Fibroblast of skin of right quadriceps (primary cell): ENCODE data around the gene CMTM4.
A peak's percentile ranks its signal among the peaks of the same experiment; 100 is the strongest.
"Not testable (repeated sequence)": the region's sequence is repeated elsewhere in the genome, so short reads cannot be mapped to it uniquely, and the experiment has no call there.

ENCODE experiments used
- DNase-seq: peaks from one replicate; pipeline ENCODE4 v3.0.0-alpha.2; 2013

CMTM4 gene

GRCh38 chr16:66611911-66612310, 84.6 kb downstream of the CMTM4 start:
- not testable (repeated sequence) for DNase-seq

DNA sequence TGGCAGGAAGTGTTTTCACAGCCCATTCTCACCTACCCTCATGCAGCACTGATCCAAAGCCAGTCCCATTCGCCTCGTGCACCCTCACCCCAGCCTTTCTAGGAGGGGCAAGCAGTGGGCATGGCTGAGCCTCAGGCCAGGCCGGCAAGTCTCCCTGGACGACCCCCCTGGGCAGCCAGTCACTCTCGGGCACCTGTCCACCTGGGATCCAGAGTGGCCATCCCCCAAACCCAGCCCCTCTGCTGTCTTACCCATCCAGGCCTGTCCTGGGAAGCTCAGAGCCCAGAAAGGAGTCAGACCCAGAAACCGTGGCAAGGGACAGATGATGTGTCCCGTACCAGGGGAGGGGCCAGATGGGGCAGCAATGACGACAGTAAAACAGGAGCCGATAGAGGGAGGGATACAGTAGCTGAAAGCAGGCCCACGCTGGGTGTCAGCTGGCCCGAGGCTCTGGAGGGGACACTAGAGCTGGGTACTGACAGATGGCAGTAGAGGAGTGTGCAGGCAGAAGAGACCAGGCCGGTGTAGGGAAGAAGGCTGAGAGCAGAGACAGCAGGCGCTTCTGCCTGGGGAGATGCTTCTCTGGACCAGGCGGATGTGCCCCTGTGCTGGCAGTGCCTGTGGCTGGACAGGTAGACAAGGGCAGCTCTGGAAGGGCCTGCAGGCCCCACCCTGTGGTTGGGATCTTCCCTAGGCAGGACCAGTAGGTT, 86.3 kb downstream of the CMTM4 start:
- DNase-seq, result no peak

GRCh38 chr16:66609139-66609510, 87.4 kb downstream of the CMTM4 start:
- no peak for DNase-seq

GRCh38 chr16:66608241-66609138, 88.1 kb downstream of the CMTM4 start:
- peak; percentile 88 for DNase-seq

- DNase-seq, result no peak
Observed at GRCh38 chr16:66605979-66606751, 90.4 kb downstream of the CMTM4 start.

DNA sequence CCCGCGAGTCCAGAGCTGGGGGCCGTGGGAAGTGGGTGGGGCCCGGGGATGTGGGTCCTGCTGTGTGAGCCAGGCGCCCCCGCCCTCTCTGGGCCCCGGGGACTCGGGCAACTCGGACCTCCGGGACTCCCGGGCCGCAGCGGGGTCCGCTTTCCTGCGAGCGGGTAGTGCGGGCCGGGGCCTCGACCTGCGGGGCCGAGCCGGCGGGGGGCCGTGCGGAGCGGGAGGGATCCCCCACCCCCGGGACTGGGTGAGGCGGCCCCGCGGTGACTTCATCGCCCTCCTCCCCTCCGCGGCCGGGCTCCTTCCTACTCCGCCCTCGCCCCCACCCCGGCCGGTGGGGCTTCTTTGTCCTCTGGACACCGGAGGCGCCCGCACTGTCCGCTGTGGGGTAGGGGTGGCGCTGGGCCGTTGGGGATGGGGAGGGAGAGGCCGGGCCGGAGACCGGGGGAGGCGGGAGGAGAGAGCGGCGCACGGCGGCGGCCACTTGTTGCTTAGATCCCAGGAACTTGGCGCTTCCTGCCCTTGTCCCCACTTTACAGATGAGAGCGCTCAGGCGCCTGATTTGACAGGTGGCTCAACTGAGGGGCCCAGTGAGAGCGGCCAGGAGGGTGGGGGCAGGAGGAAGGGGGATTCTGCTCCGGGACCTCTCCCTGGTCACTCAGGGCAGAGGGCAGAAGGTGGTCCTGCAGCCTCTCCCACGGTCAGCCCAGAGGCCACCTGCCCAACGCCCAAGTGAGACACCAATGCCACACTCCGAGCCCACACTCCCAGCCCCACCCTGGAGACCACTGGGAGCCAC, 91.2 kb downstream of the CMTM4 start:
- DNase-seq, result peak; percentile 31

GRCh38 chr16:66604376-66605176, 92.0 kb downstream of the CMTM4 start, which contains the start of gene CMTM3:
Gene CMTM3, plus strand, starts transcription at chr16:66604704. Its CDS starts 102 bp downstream, at chr16:66604806.
- DNase-seq, result peak; percentile 64

DNA sequence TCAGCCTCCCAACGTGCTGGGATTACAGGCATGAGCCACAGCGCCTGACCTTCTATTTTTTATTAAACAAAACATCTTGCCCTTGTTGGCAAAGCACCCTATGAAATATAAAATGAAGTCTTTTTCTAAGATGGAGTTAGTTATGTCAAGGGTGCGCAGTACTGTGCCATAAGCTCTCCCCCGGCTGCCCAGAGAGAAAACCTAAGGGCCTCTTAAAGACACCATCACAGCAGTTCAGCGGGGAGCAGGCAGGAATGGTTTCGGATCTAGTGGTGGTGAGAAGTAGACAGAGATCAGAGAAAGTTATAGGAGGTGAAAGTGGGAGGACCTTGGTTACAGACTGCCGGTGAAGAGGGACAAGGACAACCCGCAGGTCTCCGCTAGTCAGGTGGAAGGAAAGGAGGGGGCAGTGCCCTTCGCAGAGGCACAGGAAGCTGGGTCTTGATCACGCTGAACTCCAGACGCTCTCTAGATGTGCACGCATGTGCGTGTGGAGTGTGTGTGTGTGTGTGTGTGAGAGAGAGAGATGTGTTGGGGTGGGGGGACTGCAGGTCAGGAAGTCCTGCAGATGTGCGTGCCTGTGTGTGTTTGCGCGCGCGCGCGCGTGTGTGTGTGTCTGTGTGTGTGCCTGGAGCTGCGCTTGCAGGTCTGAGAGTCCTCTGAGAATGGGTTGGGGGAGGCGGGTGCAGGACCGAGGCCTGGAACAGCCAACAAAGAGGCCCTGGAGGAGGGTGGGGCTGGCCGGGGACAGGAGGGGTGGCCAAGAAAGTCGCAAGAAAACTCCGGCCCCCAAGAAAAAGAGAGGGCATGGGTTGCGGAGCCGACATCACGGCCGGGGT, 92.8 kb downstream of the CMTM4 start:
- DNase-seq, result peak; percentile 68

GRCh38 chr16:66601471-66601870, 95.1 kb downstream of the CMTM4 start:
- DNase-seq, result no peak

DNA sequence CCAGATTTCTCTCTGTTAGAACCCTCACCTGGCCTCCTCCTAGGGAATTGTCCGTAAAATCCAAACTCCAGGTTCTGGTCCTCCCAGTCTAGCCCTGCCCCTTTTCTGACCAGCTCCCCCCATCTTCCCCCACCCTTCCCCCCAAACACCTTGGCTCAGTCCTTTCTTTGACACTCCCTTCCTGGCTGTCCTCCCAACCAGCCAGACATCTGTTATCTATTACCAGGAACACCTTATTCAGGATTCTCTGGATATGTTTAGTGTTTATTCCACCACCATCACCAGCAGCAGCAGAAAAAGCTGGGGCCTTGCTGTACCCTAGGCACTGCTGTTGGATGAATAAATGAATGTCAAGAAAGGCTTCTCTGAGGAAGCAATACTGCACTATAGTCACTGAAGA, 96.1 kb downstream of the CMTM4 start:
- no peak for DNase-seq

- DNase-seq, result no peak
Observed at GRCh38 chr16:66599726-66600125, 96.8 kb downstream of the CMTM4 start.

DNA sequence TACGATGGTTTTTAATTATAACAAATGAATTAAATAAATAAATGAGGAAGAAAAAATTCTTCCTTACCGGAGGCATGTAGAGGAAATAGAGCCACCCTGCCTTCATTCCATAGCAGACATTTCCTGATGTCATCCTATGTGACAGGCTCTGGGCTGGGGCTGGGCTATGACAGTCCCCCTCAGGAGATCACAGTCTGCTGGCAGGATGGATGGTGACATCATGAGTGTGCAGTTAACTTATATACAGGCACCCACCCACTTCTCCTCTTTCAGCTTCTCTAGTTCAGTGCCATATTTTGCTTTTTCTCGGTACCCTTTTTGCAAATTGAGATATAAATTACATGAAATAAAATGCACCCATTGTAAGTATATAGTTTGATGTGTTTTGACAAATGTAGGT, 98.4 kb downstream of the CMTM4 start:
- DNase-seq, result no peak

GRCh38 chr16:66596986-66597848, 99.3 kb downstream of the CMTM4 start:
- no peak for DNase-seq

DNA sequence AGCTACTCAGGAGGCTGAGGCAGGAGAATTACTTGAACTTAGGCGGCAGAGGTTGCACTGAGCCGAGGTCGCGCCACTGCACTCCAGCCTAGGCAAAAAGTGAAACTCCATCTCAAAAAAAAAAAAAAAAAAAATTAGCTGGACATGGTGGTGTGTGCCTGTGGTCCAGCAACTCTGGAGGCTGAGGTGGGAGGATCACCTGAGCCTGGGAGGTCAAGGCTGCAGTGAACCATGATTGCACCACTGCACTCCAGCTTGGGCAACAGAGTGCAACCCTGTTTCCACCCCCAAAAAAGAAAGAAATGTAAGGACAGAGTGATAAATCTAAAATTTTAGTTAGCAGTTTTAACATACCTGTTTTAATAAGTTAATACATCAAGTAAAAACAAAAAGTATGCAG, 100.0 kb downstream of the CMTM4 start:
- not testable (repeated sequence) for DNase-seq

GRCh38 chr16:66594739-66595138, 101.8 kb downstream of the CMTM4 start:
- DNase-seq, result no peak

DNA sequence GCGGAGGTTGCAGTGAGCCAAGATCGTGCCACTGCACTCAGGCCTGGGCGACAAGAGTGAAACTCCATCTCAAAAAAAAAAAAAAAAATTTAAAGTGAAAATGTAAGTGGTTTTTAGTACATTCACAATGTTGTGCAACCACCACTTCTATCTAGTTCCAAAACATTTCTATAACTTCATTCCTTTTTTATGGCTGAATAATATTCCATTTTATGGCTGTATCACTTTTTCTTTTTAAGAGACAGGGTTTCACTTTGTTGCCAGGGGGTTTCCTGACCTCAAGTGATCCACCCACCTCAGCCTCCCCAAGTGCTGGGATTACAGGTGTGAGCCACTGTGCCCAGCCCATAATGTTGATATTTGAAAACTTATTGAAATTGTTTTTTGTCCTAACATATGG, 103.7 kb downstream of the CMTM4 start:
- no peak for DNase-seq

DNA sequence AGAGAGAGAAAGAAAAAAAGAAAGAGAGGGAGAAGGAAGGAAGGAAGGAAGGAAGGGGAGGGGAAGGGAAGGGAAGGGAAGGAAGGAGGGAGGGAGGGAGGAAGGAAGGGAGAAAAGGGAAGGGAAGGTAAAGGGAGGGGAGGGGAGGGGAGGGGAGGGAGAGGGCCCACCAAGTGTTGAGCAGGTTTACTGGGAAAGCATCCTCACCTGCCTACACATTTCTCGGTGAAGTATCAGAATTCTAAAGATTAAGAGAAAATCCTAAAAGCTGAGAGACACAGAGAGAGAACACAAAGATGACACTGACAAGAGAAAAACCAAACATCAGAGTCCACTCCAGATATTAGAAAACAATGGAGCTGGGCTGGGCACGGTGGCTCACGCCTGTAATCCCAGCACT, 104.3 kb downstream of the CMTM4 start:
- no peak for DNase-seq

- DNase-seq, result no peak
Observed at GRCh38 chr16:66591018-66591417, 105.5 kb downstream of the CMTM4 start.

- no peak for DNase-seq
Observed at GRCh38 chr16:66590322-66590721, 106.2 kb downstream of the CMTM4 start.
